SKM-1 (cell line): ENCODE results near the gene CFB.
A peak's percentile ranks its signal among the peaks of the same experiment; 100 is the strongest.

Source experiments
- DNase-seq: peaks from one replicate; lab custom pipeline; 2025; ENCODE audit not compliant: unreplicated experiment; lab: John Stamatoyannopoulos, UW

Gene CFB

DNA sequence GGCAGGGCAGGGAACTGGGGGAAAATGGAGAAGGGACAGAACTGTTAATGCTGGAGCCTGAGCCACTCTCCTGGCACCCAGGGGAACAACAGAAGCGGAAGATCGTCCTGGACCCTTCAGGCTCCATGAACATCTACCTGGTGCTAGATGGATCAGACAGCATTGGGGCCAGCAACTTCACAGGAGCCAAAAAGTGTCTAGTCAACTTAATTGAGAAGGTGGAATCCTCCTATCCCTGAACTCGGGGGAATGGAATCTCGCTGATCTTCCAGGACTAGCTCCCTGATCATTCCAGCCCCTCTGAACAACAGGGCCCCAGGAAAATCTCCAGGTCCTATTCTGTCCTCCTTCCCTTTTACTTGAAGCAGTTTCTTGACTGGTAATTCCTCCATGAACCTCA is 2.0 kb downstream of the CFB start:
- DNase-seq: no peak

DNA sequence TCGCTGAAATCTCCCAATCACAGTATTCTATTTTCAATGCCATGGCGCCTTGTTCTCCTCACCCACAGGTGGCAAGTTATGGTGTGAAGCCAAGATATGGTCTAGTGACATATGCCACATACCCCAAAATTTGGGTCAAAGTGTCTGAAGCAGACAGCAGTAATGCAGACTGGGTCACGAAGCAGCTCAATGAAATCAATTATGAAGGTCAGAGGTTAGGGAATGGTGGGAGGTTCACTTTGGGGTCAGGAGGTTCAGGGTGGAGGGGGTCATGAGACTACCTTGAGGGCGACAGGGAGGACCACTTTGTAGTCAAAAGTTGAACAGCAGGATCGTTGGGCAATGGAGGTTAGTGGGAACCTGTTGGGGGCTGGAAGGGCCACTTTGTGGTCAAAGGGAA is 2.4 kb downstream of the CFB start:
- DNase-seq: no peak

DNA sequence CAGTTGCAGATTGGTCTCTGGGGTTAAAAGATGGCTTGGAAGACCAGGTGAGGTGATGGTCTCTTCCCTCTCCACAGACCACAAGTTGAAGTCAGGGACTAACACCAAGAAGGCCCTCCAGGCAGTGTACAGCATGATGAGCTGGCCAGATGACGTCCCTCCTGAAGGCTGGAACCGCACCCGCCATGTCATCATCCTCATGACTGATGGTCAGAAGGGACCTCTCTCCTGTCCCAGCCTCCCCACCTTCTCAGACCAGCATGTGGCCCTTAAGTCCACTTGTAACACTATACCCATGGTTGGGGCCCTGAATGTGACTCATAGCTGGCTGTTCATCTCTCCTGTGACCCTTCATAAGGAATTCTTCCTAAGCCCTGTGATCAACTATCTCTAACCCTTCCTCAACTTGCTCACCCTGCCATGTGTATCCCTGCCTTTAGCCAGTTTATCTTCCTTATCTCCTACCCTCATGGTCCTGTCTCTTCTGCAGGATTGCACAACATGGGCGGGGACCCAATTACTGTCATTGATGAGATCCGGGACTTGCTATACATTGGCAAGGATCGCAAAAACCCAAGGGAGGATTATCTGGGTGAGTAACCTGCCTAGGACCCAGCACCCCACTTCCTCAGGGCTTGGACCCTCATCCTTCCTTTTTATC is 3.0 kb downstream of the CFB start:
- no peak for DNase-seq

DNA sequence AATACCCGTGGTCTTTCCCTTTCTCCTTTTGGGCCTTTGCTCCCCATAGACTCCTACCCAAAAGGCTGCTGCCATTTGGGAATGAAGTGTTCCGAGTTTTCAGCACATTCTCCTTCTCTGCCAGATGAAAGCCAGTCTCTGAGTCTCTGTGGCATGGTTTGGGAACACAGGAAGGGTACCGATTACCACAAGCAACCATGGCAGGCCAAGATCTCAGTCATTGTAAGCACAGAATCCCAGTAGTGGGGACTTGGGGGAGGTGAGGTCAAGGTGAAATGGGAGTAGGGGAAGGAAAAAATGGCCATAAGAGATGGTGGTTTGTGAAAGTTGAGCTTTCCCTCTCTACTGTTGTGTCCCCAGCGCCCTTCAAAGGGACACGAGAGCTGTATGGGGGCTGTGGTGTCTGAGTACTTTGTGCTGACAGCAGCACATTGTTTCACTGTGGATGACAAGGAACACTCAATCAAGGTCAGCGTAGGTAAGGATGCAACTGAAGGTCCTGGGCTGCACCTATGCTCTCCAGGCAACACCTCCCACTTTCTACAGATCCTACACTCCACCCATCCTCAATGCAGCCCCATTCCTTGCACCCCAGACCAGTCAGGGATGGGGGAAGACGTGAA is 4.1 kb downstream of the CFB start:
- DNase-seq: no peak

GRCh38 chr6:31952140-31952805 is 6.4 kb downstream of the CFB start:
- no peak for DNase-seq

- DNase-seq: no peak
These were observed 7.0 kb downstream of the CFB start for GRCh38 chr6:31952890-31953289.

GRCh38 chr6:31954511-31954910 is 8.6 kb downstream of the CFB start:
- DNase-seq: no peak

- DNase-seq: no peak
These were observed 10.9 kb downstream of the CFB start for GRCh38 chr6:31956796-31957195.

DNA sequence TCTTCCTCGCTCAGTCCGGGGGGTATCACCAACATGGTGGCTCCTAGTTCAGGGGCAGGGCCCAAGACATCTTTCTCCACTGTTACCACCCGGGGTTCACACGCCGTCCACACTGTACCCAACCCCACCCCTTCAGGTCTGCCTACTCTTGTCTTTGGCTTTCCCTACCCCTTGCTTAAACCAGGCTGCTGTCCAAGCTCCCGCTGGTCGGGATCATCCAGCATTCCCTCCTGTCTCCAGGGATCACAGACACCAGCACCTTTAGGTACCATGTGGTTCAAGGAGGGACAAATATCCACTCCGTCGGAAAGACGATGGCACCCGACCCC is 12.5 kb downstream of the CFB start:
- DNase-seq: no peak

GRCh38 chr6:31958741-31959739 is 13.1 kb downstream of the CFB start, which contains the start of the genes NELFE and SKIC2:
NELFE (minus strand) TSS chr6:31958971; CDS start chr6:31958446, 525 bp downstream.
SKIC2 (plus strand) TSS chr6:31959175; CDS start chr6:31959193, 18 bp downstream.
- peak; percentile 94 for DNase-seq

DNA sequence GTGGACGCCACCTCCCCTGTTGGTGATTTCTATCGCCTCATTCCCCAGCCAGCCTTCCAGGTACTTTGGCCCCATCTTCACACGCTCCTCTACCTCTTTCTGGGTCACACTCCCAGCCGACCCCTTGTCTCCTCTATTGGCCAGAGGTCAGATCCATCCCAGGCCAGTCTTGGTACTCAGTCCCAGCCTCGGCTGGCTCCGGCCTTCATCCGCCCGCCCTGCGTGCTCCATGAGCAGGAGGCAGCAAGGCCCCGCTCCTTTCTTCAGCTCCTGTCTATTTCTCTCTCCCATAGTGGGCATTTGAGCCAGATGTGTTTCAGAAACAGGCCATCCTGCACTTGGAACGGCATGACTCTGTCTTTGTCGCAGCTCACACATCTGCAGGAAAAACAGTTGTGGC is 15.7 kb downstream of the CFB start:
- no peak for DNase-seq

GRCh38 chr6:31963921-31964320 is 18.0 kb downstream of the CFB start:
- no peak for DNase-seq

DNA sequence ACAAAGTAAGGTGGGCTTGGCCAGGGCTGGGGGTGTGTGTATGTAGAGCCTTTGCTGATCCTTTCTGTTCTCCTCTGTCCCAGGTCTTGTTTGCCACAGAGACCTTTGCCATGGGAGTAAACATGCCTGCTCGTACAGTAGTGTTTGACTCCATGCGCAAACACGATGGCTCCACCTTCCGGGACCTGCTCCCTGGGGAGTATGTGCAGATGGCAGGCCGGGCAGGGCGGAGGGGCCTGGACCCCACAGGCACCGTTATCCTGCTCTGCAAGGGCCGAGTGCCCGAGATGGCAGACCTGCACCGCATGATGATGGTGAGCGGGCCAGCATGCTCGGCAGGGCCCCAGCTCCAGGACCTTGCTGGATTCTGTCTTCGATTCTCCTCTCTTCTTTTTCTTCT is 19.8 kb downstream of the CFB start:
- DNase-seq: no peak

DNA sequence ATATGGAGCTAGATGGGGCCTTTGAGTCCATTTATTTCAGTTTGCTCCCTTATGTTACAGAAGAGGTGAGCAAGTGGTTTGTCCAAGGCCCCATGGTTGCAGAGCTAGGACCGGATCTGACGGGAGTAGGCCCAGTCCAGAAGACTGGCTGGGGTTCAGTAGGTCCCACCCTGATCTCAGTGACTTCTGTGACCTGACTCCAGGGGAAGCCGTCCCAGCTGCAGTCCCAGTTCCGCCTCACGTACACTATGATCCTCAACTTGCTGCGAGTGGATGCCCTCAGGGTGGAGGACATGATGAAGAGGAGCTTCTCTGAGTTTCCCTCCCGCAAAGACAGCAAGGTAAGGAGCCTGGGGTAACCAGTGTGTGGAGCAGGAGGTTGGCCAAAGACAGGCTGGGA is 20.6 kb downstream of the CFB start:
- DNase-seq: no peak

DNA sequence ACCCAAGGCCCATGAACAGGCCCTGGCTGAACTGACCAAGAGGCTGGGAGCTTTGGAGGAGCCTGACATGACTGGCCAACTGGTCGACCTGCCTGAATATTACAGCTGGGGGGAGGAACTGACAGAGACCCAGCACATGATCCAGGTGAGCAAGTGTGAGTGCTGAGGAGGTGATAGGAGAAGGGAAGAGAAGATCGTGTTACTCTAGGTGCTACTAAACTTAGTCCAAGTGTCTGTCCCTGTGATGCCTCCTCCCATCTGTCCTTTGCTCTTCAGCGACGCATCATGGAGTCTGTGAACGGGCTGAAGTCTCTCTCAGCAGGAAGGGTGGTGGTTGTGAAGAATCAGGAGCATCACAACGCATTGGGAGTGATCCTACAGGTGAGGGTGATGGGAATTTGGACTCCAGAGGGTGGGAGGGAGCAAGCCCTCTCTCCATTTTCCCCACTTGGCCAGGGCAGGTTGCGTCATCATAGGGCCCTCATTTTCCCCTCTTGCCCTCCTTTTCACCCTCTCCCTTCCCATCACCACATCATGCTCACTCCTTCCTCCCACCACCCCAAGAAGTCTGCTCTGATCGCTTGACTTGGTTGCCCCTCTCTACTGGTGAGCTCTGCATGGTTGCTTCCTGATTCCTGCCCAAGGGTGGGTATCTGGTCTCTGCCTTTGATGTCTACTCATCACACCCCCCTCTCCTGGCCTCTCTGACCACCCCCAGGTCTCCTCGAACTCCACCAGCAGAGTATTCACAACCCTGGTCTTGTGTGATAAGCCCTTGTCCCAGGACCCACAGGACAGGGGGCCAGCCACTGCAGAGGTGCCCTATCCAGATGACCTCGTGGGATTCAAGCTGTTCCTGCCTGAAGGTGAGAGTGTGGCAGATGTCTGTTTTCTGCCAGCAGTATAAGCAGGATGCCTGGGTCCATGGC is 21.4 kb downstream of the CFB start:
- DNase-seq: no peak

GRCh38 chr6:31967926-31968320 is 22.0 kb downstream of the CFB start:
- no peak for DNase-seq

DNA sequence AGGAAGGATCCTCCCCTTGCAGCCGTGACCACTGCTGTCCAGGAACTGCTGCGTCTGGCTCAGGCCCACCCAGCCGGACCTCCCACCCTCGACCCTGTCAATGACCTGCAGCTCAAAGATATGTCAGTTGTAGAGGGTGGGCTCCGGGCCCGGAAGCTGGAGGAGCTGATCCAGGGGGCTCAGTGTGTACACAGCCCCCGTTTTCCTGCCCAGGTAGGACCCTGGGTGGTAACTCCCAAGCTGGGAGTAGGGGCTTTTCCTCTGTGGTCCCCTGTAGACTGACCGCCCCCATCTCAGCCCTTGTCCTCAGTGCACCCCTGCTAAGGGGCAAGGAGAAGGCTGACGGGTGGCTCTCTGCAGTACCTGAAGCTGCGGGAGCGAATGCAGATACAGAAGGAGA is 22.4 kb downstream of the CFB start:
- DNase-seq: no peak

GRCh38 chr6:31968791-31969711 is 23.2 kb downstream of the CFB start:
- DNase-seq: no peak
